ENCODE measurements around the gene WNK1.
"Not testable (repeated sequence)": the region's sequence is repeated elsewhere in the genome, so short reads cannot be mapped to it uniquely, and the experiment has no call there.

WNK1 gene

DNA sequence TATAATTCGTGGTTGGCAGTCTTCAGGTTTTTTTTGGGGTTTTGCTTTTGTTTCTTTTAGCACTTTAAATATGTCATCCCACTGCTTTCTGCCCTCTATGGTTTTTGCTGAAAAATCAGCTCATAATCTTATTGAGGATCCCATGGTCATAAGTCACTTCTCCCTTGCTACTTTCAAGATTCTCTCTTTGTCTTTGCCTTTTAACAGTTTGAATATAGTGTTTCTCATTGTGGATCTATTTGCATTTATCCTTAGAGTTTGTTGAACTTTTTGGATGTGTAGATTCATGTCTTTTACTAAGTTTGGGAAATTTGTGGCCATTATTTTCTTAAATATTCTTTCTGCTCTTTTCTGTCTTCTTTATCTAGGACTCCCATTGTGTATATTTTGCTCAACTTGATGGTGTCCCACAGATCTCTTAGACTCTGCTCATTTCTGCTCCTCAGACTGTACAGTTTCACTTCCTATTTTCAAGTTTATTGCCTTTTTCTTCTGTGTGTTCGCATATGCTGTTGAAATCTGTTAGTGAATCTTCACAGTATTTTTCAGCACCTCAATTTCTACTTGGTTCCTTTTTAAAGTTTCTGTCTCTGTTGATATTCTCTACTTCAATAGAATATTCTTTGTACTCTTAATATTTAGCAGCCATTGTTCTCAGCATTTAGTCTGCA lies 70.8 kb downstream of the WNK1 start:
- DNase-seq: peak; percentile 36

GRCh38 chr12:826331-826730 lies 74.0 kb downstream of the WNK1 start:
- no peak for DNase-seq

DNA sequence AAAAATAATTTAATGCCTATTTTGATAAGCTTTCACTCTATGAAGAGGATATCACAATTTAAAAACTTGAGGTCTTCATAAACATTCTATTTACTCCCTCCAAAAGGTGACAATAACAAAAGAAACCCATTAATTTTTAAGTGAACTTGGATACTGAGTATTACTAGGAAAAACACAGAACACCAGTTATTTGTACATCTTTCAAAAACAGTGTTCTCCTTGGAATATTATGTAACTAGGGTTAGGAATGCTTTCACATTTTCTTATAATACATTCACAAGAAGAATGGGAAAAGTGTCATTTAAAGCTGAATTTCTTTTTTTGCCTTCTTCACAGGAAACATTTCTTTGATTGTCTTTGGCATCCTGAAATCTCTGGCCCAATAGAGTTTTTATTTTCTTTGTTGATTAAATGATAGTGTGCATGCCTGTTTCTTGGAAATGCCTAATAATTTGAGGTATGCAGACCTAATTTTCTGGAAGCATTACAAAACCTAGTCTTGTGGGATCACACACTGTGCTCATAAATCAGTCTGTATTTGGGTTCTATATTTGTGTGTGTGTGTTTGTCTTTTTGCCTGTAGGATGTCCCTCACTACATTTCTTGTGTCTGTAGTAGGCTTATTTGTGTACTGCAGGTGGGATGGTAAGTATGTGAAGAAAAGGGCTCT lies 76.5 kb downstream of the WNK1 start:
- no peak for DNase-seq

DNA sequence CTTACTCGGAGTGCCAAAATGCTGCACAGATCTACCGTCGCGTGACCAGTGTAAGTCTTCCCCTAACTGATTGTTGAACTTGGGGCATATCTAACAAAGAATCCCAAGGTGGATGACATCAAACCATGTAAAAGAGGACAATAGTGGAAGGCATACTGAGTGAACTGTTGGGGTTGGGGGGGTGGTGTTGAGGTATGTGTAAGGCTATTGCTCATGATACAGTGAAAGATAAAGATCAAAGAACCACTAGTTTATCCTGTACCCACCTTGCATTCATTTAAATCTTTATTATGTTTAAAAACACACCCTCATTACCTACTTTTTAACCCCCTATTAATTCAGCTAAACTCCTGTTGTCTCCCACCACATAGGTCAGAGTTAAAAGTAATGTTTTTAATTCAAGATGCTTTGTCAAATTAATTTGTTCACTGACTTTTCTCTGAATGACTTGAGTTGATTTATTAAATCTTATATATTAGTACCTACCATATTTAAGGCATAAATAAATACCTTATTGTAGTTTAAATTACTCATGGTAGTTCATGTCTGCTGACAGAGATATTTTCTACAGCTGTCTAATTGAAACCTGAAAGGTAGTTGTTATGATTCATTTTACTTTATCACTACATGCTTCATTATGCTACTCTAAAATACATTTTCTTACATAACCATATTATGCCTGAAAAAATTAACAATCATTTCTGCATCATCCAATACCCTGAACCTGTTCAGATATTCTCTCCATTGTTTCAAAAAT lies 77.9 kb downstream of the WNK1 start:
- DNase-seq: no peak

DNA sequence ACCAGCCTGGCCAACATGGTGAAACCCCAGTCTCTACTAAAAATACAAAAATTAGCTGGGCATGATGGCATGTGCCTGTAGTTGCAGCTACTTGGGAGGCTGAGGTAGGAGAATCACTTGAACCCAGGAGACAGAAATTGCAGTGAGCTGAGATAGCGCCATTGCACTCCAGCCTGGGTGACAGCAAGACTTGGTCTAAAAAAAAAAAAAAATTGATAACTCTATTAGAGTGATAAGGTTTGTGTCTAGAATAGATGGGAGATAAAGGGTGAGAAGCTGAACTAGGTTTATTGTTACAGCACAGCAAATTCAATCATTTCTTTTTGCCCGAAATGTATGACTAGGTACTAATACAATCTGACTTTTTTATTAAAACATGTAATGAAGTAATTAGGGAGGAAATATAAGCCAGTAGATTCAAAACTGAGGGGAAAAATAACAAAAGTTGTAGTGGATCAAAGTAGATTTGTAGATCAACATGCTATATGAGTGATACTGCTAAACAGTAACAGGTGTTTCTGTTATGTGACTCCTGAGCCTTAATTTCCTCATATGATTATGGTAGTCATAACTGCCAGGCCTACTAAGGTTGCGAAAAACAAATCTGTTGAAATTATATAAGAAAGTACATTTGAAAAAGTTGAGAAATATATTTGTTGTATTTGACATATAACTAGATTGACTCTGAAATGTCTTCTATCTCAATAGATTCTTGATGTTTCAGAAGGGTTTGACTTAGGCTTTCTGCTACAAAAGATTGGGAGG lies 83.6 kb downstream of the WNK1 start:
- peak; percentile 58 for DNase-seq

DNA sequence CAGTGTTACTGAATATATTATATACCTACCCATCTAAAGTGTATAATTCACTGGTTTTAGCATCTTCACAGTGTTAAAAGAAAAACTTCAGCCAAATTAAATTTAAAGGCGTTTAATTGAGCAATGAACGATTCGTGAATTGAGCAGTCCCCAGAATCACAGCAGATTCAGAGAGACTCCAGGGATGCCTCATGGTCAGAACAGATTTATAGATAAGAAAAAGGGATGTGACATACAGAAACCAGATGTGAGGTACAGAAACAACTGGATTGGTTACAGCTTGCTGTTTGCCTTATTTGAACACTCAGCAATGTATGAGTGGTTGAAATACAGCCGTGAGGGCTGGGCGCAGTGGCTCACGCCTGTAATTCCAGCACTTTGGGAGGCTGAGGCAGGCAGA lies 84.6 kb downstream of the WNK1 start:
- DNase-seq: peak; percentile 45

DNA sequence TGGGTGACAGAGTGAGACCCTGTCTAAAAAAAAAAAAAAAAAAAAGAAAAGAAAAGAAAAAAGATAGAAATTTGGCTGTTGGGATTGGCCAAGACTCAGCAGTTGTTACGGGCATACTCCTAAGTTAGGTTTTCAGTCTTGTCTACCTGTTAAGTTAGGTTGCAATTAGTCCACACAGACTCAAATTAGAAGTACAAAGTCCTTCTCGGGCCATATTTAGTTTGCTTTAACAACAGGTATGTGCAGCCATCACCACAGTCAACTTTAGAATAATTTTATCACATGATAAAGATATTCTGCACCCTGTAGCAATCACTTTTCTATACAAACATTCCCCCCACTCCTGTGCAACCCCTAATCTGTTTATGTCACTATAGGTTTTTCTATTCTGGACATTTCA lies 85.2 kb downstream of the WNK1 start:
- no peak for DNase-seq

GRCh38 chr12:843609-844008 lies 91.2 kb downstream of the WNK1 start:
- peak; percentile 20 for DNase-seq

GRCh38 chr12:846421-846820 lies 94.0 kb downstream of the WNK1 start:
- DNase-seq: no peak

DNA sequence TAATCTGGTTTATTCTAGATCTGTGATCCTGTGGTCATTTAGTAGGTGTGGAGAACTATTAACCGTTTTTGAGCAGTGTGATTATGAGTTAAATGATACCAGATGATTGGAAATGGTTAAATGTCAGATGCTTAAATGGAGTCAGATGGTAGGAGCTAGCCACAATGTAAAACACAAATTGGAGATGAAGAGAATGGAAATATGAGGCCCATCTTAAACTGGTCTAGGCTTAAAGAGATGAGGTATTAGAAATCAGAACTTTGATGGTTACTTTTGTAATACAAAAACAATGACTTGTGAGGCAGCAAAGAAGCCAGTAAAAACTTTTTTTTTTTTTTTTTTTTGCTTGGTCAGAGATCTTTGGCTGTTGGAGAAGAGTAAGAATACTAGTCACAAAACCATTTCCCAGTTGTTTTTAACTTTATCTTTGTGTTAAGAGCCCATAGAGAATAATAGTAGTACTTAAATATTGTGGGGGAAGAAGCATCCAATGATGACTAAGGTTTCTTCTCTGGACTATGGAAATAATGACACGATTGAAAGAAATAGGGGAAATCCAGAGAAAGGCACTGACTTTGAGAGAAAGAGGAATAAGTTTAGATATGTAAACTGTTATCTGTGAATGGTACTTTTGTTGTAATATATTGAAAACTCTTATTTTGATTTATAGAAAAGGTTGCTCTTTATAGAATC lies 95.9 kb downstream of the WNK1 start:
- DNase-seq: peak; percentile 20

DNA sequence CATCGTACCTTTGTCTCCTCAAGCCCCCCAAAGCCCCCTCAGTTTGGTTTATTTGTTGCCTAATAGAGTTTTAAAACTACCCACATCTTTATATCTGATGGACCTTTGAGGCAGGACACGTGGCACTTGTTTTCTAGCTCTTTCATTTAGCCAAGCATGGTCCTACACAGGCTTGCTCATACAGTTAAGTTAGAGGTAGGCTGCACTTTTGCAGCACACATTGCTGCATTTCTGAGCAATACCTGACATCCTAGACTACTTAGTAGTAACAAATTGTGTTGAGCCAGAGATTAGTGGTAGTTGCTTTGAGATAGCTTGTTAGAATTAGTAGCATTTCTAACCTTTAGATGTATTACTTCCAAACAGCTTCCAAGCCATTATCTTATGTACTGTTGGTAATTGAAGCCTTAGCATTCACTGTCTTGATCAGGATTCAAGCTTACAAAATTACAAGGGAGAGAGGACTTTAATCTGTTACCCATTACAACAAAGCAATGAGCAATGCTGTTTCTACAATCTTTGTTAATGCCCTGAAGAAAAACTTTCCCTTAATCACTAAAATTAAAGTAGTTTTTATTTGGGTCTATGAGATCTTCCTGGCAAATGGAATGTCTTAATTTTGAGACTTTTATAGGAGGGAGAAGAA lies 96.6 kb downstream of the WNK1 start:
- DNase-seq: no peak

- not testable (repeated sequence) for DNase-seq
Observed at GRCh38 chr12:849733-850437, 97.5 kb downstream of the WNK1 start.

DNA sequence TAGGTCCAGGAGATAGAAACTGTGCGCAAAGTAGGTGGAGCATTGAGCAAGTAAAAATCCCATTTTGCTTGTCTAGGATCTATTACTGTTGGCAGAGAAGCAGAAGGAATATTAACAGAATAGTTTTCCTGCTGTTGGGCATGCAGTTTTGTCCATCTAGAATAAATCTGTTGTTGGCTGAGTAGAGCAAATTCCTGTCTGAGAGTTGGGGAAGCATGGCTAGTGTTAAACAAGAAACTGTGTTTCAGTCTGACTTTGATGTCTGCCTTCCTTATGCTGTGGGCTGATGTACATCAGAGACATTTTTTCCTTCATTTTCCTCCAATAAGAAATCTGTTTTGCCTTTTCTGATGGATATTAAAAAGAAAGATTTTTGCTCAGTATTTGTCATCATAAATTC lies 99.0 kb downstream of the WNK1 start:
- no peak for DNase-seq

DNA sequence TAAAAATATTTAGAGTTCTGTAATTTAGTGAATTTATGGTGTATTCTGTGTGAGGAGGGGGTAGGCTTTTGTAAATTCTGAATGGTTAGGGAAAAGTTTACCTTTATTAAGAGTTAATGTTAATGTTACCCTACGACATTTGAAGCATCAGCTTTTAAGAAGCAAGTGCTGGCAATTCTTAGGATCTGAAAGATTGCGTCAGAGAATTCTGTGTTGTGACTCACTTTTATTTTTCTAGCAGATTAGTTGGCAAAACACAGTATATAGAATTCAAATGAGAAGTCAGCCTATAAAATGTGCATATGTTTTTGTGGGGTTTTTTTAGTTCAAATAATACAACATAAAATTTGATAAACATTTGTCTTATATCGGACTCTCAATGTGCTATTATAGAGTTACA lies 99.5 kb downstream of the WNK1 start:
- DNase-seq: peak; percentile 43

DNA sequence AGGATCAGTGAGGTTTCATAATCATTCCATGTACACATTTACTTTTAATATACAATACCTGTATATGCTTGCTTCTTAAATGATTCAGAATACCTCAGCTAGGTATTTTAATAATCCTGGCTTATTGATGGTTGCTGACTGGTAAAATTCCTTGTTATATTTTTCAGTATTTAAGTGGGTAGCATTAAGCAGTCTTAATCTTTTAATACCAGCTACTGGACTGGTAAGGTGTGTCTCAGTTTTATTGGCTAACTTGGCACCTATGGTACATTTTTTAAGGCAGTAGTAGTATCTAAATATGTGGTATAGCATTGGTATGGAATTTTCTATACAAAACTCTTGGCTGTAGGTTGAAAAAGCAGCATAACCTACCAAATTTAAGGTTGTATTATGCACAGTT lies 100.5 kb downstream of the WNK1 start:
- no peak for DNase-seq

DNA sequence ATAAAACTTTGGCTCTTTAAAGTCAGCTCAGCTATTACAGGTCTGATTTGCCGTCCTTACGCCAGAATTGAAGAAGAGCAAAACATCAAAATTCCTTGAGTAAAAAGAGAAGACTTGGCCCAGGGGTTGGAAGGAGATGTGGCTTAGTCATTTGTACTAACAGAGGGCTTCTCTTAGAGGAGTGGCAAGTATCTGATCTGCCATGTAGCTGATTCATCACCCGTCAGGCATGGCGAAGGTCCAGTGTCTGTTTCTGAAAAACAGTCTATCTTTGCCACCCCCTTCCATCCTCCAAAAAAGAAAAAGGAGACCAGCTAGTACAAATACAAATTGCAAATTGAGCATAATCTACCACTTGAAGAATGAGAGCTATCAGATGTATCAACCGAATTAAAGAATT lies 105.2 kb downstream of the WNK1 start:
- DNase-seq: no peak

DNA sequence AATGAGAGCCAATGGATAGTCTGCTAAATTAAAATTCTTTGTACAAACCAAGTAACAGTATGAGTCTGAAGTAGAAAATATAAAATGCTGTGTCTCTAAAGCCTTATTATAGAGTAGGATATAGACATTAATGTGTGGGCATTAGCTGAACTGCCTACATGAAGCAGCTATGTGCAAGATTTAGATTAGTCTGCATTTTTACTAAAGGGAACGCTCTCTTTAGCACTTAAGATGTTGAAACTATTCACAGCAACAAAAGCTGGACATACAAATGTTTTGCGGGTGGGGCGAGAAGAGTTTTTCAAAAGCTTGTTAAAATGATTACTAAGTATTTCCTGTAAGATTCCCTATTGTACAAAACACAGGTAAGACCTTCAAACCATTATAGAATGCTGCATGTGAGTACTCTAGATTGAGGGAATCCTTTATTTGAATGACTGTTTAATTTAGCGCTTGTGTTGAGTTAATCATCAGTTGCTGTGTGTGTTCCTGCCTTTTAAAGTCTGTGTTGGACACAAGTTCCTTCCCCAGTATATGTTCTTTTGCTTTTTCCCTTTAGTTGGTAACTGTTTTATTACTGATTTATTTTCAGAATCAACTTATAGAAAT lies 110.0 kb downstream of the WNK1 start:
- no peak for DNase-seq

DNA sequence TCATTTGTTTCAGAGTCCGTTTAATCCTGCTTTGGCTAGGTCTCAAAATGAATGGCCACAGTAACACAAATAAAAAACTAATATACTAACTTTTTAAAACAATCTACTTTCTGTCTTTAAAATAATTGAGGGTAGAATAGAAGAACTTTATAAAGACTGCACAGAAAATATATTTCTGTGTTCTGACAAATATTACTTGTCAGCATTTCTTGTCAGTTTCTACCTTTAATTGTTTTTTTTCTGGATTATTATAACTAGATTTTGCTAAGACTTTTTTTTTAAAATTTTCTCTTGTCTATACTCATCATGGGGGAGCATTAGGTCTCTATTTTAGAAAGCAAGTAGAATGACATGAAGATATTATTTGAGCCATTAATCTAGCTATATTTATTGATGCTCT lies 110.9 kb downstream of the WNK1 start:
- no peak for DNase-seq

DNA sequence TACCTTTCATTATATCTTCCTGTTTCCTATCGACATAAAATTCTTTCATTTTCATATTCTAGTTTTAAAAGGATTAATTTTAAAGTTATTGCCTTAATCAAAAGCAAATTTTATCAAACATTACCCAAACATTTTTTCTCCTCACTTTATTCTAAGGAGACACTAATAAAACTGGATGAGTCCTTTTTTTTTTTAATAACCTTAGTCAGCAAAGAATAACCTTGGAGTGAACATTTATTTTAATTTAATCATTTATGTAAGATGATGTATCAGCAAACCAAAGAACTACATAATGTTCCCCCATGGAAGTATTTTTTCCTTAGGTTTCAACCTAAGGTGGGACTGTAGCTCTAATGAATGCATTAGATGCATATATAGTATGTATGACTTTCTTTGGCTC lies 113.2 kb downstream of the WNK1 start:
- no peak for DNase-seq

DNA sequence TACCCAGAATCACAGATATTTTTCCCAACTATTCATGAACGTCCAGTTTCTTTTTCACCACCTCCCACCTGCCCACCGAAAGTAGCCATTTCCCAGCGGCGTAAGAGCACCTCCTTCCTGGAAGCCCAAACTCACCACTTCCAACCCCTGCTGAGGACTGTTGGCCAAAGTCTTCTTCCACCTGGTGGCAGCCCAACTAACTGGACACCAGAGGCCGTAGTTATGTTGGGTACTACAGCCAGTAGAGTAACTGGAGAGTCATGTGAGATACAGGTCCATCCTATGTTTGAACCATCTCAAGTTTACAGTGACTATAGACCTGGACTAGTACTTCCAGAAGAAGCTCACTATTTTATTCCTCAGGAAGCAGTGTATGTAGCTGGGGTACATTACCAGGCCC lies 115.5 kb downstream of the WNK1 start:
- DNase-seq: no peak

- peak; percentile 16 for DNase-seq
Observed at GRCh38 chr12:868722-869121, 116.3 kb downstream of the WNK1 start.
